Mesendoderm (in vitro differentiated cells): ENCODE measurements around the gene PDE4D.

Experiments used
- DNase-seq: peaks from one replicate; pipeline ENCODE4 v3.0.0; 2013
- H2AK5ac ChIP-seq: 2 replicates; pipeline ENCODE4 v1.6.1; 2013; ENCODE audit warnings: low read length, inconsistent platforms
- H2BK120ac ChIP-seq: 2 replicates; pipeline ENCODE4 v1.6.1; 2013; ENCODE audit warnings: low read depth, mild to moderate bottlenecking, low read length, moderate library complexity, mixed read lengths
- H2BK15ac ChIP-seq: replicated peaks from 2 replicates; pipeline ENCODE4 v1.6.1; 2013; ENCODE audit warnings: low read depth, mild to moderate bottlenecking, moderate library complexity
- H2BK5ac ChIP-seq: 2 replicates; pipeline ENCODE4 v1.6.1; 2013; ENCODE audit warnings: low read length, inconsistent platforms
- H3K18ac ChIP-seq: 2 replicates; pipeline ENCODE4 v1.6.1; 2013; ENCODE audit warnings: mild to moderate bottlenecking, low read length, mixed read lengths
- H3K23ac ChIP-seq: one replicate; pipeline ENCODE4 v1.6.1; 2013; ENCODE audit warnings: low read length
- H3K27ac ChIP-seq: 2 replicates; pipeline ENCODE4 v1.5.1; 2013; ENCODE audit warnings: low read depth, mild to moderate bottlenecking, inconsistent platforms, low read length, moderate library complexity
- H3K27me3 ChIP-seq: 2 replicates; pipeline ENCODE4 v1.6.1; 2013; ENCODE audit warnings: low read length, control low read depth, mild to moderate bottlenecking, inconsistent platforms; ENCODE audit not compliant: insufficient read depth, poor library complexity
- H3K36me3 ChIP-seq: 2 replicates; pipeline ENCODE4 v1.6.1; 2013; ENCODE audit warnings: low read length, inconsistent platforms; ENCODE audit not compliant: control insufficient read depth, insufficient read depth
- H3K4ac ChIP-seq: one replicate; pipeline ENCODE4 v1.6.1; 2013; ENCODE audit warnings: low read depth, mild to moderate bottlenecking, low read length, moderate library complexity
- H3K4me1 ChIP-seq: 2 replicates; pipeline ENCODE4 v1.6.1; 2013; ENCODE audit warnings: low read depth, low read length, inconsistent platforms; ENCODE audit not compliant: control insufficient read depth
- H3K4me2 ChIP-seq: 2 replicates; pipeline ENCODE4 v1.6.1; 2013; ENCODE audit warnings: low read length
- H3K4me3 ChIP-seq: 2 replicates; pipeline ENCODE4 v1.5.1; 2013; ENCODE audit warnings: mild to moderate bottlenecking, low read length
- H3K56ac ChIP-seq: one replicate; pipeline ENCODE4 v1.6.1; 2013; ENCODE audit warnings: low read length
- H3K79me1 ChIP-seq: 2 replicates; pipeline ENCODE4 v1.6.1; 2013; ENCODE audit warnings: low read length, inconsistent platforms
- H3K79me2 ChIP-seq: 2 replicates; pipeline ENCODE4 v1.6.1; 2013; ENCODE audit warnings: mild to moderate bottlenecking, low read length; ENCODE audit not compliant: control insufficient read depth, insufficient read depth
- H3K9ac ChIP-seq: 2 replicates; pipeline ENCODE4 v1.6.1; 2013; ENCODE audit warnings: low read length, inconsistent platforms
- H4K5ac ChIP-seq: one replicate; pipeline ENCODE4 v1.6.1; 2013; ENCODE audit warnings: low read length
- H4K8ac ChIP-seq: one replicate; pipeline ENCODE4 v1.6.1; 2013; ENCODE audit warnings: low read depth, mild to moderate bottlenecking, control low read depth, low read length, moderate library complexity
- WGBS: extraction: QIAGEN DNeasy Blood & Tissue Kit; methylation state at CpG from one replicate; pipeline ENCODE4 v1.1.7; 2013; ENCODE audit warnings: low lambda C conversion rate, missing lambda C conversion rate; ENCODE audit not compliant: insufficient coverage; ENCODE audit errors: extremely low coverage; 5-methylcytosine and 5-hydroxymethylcytosine counted together

The PDE4D gene

GRCh38 chr5:59021286-59021673, 872.2 kb downstream of the PDE4D start:
- Histone ChIP-seq H3K36me3 (no peaks in the 10 kb centered on the region), H3K18ac (no peak overlapping the region), H3K79me1 (no peaks in the 10 kb centered on the region), H3K4me1 (no peaks in the 10 kb centered on the region), H3K79me2 (no peaks in the 10 kb centered on the region), H2BK120ac (no peak overlapping the region), H3K4me2 (no peak overlapping the region), H2BK15ac (no peak overlapping the region), H3K23ac (no peak overlapping the region), H3K4ac (no peak overlapping the region), H3K56ac (no peak overlapping the region), H3K27ac (no peak overlapping the region), H4K8ac (no peak overlapping the region), H3K27me3 (no peaks in the 10 kb centered on the region), H3K9ac (no peak overlapping the region), H2BK5ac (no peak overlapping the region), H3K4me3 (no peak overlapping the region), H2AK5ac (no peak overlapping the region), H4K5ac (no peak overlapping the region)
- DNase-seq, result no peak

- Histone ChIP-seq H3K18ac (no peak overlapping the region), H2BK120ac (no peak overlapping the region), H3K4ac (no peak overlapping the region), H3K36me3 (no peaks in the 10 kb centered on the region), H3K4me3 (no peak overlapping the region), H2AK5ac (no peak overlapping the region), H3K79me1 (no peaks in the 10 kb centered on the region), H3K56ac (no peak overlapping the region), H3K27me3 (no peaks in the 10 kb centered on the region), H3K9ac (no peak overlapping the region), H3K27ac (no peak overlapping the region), H4K8ac (no peak overlapping the region), H3K79me2 (no peaks in the 10 kb centered on the region), H3K23ac (no peak overlapping the region), H3K4me2 (no peak overlapping the region), H4K5ac (no peak overlapping the region), H2BK15ac (no peak overlapping the region), H3K4me1 (no peaks in the 10 kb centered on the region), H2BK5ac (no peak overlapping the region)
- WGBS, result no CpG with 5 or more reads among the region's 3 CpGs
- DNase-seq, result peak; percentile 63
Observed at GRCh38 chr5:59020611-59021285, 872.8 kb downstream of the PDE4D start.

- Histone ChIP-seq H3K23ac (no peak overlapping the region), H3K79me1 (no peaks in the 10 kb centered on the region), H3K27ac (no peak overlapping the region), H3K4ac (no peak overlapping the region), H2BK120ac (no peak overlapping the region), H3K4me2 (no peak overlapping the region), H3K4me1 (no peaks in the 10 kb centered on the region), H3K79me2 (no peaks in the 10 kb centered on the region), H2BK5ac (no peak overlapping the region), H4K8ac (no peak overlapping the region), H3K36me3 (no peaks in the 10 kb centered on the region), H2AK5ac (no peak overlapping the region), H3K27me3 (no peaks in the 10 kb centered on the region), H3K56ac (no peak overlapping the region), H4K5ac (no peak overlapping the region), H3K4me3 (no peak overlapping the region), H2BK15ac (no peak overlapping the region), H3K9ac (no peak overlapping the region), H3K18ac (no peak overlapping the region)
- WGBS, result 100% methylated on average over 1 of the region's 1 CpG
- no peak for DNase-seq
Observed at GRCh38 chr5:59019078-59019477, 874.4 kb downstream of the PDE4D start.

GRCh38 chr5:59016925-59017324, 876.6 kb downstream of the PDE4D start:
- Histone ChIP-seq H3K4ac (no peak overlapping the region), H3K56ac (no peak overlapping the region), H3K36me3 (no peaks in the 10 kb centered on the region), H3K9ac (no peak overlapping the region), H3K4me1 (no peaks in the 10 kb centered on the region), H2BK120ac (no peak overlapping the region), H3K4me3 (no peak overlapping the region), H2BK15ac (no peak overlapping the region), H3K27ac (no peak overlapping the region), H4K8ac (no peak overlapping the region), H3K79me1 (no peaks in the 10 kb centered on the region), H3K4me2 (no peak overlapping the region), H4K5ac (no peak overlapping the region), H3K27me3 (no peaks in the 10 kb centered on the region), H3K23ac (no peak overlapping the region), H3K79me2 (no peaks in the 10 kb centered on the region), H2BK5ac (no peak overlapping the region), H3K18ac (no peak overlapping the region), H2AK5ac (no peak overlapping the region)
- no peak for DNase-seq
- no CpG with 5 or more reads among the region's 5 CpGs for WGBS

GRCh38 chr5:59008816-59009473, 884.6 kb downstream of the PDE4D start:
- Histone ChIP-seq H3K79me2 (no peaks in the 10 kb centered on the region), H3K79me1 (no peaks in the 10 kb centered on the region), H3K4me1 (no peaks in the 10 kb centered on the region), H3K9ac (no peak overlapping the region), H4K5ac (no peak overlapping the region), H3K4me2 (no peak overlapping the region), H4K8ac (no peak overlapping the region), H2BK5ac (no peak overlapping the region), H3K4me3 (no peak overlapping the region), H3K36me3 (no peaks in the 10 kb centered on the region), H3K23ac (no peak overlapping the region), H2AK5ac (no peak overlapping the region), H3K27me3 (no peaks in the 10 kb centered on the region), H2BK120ac (no peak overlapping the region), H3K27ac (no peak overlapping the region), H3K56ac (no peak overlapping the region), H3K18ac (no peak overlapping the region), H3K4ac (no peak overlapping the region), H2BK15ac (no peak overlapping the region)
- DNase-seq, result no peak
